Natural killer cell (primary cell): ENCODE data around the gene PDE3A. TPM values are rescaled to one million over a fixed set of nuclear protein-coding genes. Genes with fewer than 3 reads are reported as not detected.

Source experiments
- ATAC-seq, 3 donors: fragments of 150-1000 bp in 2 of 3; fragments of 200-7000 bp in 1 of 3; cut with Tn5 transposase; 1 replicate in 1 of 3; 2 replicates in 2 of 3; pipeline ENCODE4 v1.10.0; 2021; ENCODE audit warnings: mild to moderate bottlenecking in 2 of 3, moderate library complexity in 2 of 3
- DNase-seq, 2 donors: peaks; one replicate each; pipeline versions ENCODE4 v3.0.0 to v3.0.0-alpha.2; 2013 to 2021; ENCODE audit warnings: mixed read lengths in 1 of 2
- H3K27ac ChIP-seq: one replicate; pipeline ENCODE4 v1.5.1; 2013; ENCODE audit warnings: mild to moderate bottlenecking, low read length
- H3K27me3 ChIP-seq: one replicate; pipeline ENCODE4 v1.6.1; 2013; ENCODE audit warnings: low read length; ENCODE audit not compliant: control insufficient read depth, insufficient read depth
- H3K36me3 ChIP-seq: one replicate; pipeline ENCODE4 v1.6.1; 2013; ENCODE audit warnings: low read length; ENCODE audit not compliant: control insufficient read depth, insufficient read depth
- H3K4me1 ChIP-seq: one replicate; pipeline ENCODE4 v1.6.1; 2013; ENCODE audit warnings: low read length; ENCODE audit not compliant: control insufficient read depth, insufficient read depth
- H3K4me3 ChIP-seq: one replicate; pipeline ENCODE4 v1.5.1; 2013; ENCODE audit warnings: low read length
- H3K9me3 ChIP-seq: one replicate; pipeline ENCODE4 v1.6.1; 2013; ENCODE audit warnings: low read length; ENCODE audit not compliant: control insufficient read depth, insufficient read depth
- H3K27ac Mint-ChIP-seq, 2 donors: one replicate each; pipeline ENCODE4 v1.8.0; 2022; ENCODE audit warnings: mild to moderate bottlenecking in 2 of 2, mixed read lengths in 2 of 2, moderate library complexity in 1 of 2
- H3K27me3 Mint-ChIP-seq, 2 donors: one replicate each; pipeline ENCODE4 v1.8.0; 2022; ENCODE audit warnings: low read depth in 2 of 2, mixed read lengths in 2 of 2
- H3K36me3 Mint-ChIP-seq: one replicate; pipeline ENCODE4 v1.8.0; 2022; ENCODE audit warnings: mixed read lengths
- H3K4me1 Mint-ChIP-seq, 2 donors: one replicate each; pipeline ENCODE4 v1.8.0; 2022; ENCODE audit warnings: mixed read lengths in 2 of 2
- H3K4me3 Mint-ChIP-seq: one replicate; pipeline ENCODE4 v1.8.0; 2022; ENCODE audit warnings: mild to moderate bottlenecking, moderate library complexity, mixed read lengths
- H3K9me3 Mint-ChIP-seq, 2 donors: one replicate each; pipeline ENCODE4 v1.8.0; 2022; ENCODE audit warnings: mixed read lengths in 2 of 2
- CTCF ChIP-seq: fragments of 200-600 bp; IDR thresholded peaks from one replicate; pipeline ENCODE4 v1.8.0; 2022; ENCODE audit warnings: antibody characterized with exemption
- WGBS: methylation state at CpG from one replicate; pipeline ENCODE4 v1.1.7; 2013; ENCODE audit warnings: missing lambda C conversion rate; ENCODE audit not compliant: insufficient coverage; 5-methylcytosine and 5-hydroxymethylcytosine counted together
- intact Hi-C: fragments of 100-400 bp; cut with micrococcal nuclease; formaldehyde crosslinking; loops from one replicate; pipeline ENCODE4 v1.14.2; 2022
- total RNA-seq, 4 donors: library from RNA; stranded (reverse); fragments of 120-200 nt in 1 of 4; gene quantifications; one replicate each; pipeline versions ENCODE4 v1.2.3 to v1.2.4, GENCODE V29; 2013 to 2022

PDE3A gene
- total RNA-seq, 3 donors from 2014 or later (not counting 1 experiment from before 2014, with no cell fraction given): 0.20 to 0.28 (median 0.27) TPM

GRCh38 chr12:20631711-20632110 lies 263.4 kb downstream of the PDE3A start:
- TF ChIP-seq CTCF: no peak
- no peak for DNase-seq
- ATAC-seq: no peak
- no peaks in the 10 kb centered on the region for H3K9me3 ChIP-seq
- peaks cover 3% of the 10 kb centered on the region in 2 donors for H3K9me3 Mint-ChIP-seq
- no peaks in the 10 kb centered on the region for H3K27me3 ChIP-seq
- no peaks in the 10 kb centered on the region for H3K4me1 ChIP-seq
- no peaks in the 10 kb centered on the region for H3K36me3 ChIP-seq
- H3K4me3 ChIP-seq: no peak overlapping the region
- H3K27me3 Mint-ChIP-seq: no peaks in the 10 kb centered on the region
- 73% methylated on average over 1 of the region's 1 CpG for WGBS
- no peaks in the 10 kb centered on the region for H3K4me1 Mint-ChIP-seq
- intact Hi-C loops: no loop called here
- H3K4me3 Mint-ChIP-seq: no peak overlapping the region
- H3K36me3 Mint-ChIP-seq: no peaks in the 10 kb centered on the region
- H3K27ac ChIP-seq: no peak overlapping the region
- no peak overlapping the region for H3K27ac Mint-ChIP-seq

- Histone ChIP-seq H3K4me3 (no peak overlapping the region), H3K36me3 (no peaks in the 10 kb centered on the region), H3K27me3 (no peaks in the 10 kb centered on the region), H3K4me1 (no peaks in the 10 kb centered on the region), H3K9me3 (no peaks in the 10 kb centered on the region), H3K27ac (no peak overlapping the region)
- Mint-ChIP-seq H3K4me3 (no peak overlapping the region), H3K4me1 (no peaks in the 10 kb centered on the region), H3K27ac (no peak overlapping the region), H3K9me3 (no peaks in the 10 kb centered on the region), H3K27me3 (peaks cover 0 to 3% of the 10 kb centered on the region in 2 donors), H3K36me3 (no peaks in the 10 kb centered on the region)
- ATAC-seq (no peak), DNase-seq (no peak)
- intact Hi-C loops: no loop called here
- 87% methylated on average over 1 of the region's 3 CpGs for WGBS
- TF ChIP-seq CTCF: no peak
Measured at GRCh38 chr12:20641106-20641505, 272.8 kb downstream of the PDE3A start.

- 100% methylated on average over 2 of the region's 2 CpGs for WGBS
- Mint-ChIP-seq H3K4me3 (no peak overlapping the region), H3K27me3 (peaks cover 0 to 3% of the 10 kb centered on the region in 2 donors), H3K9me3 (no peaks in the 10 kb centered on the region), H3K4me1 (no peaks in the 10 kb centered on the region), H3K36me3 (no peaks in the 10 kb centered on the region), H3K27ac (no peak overlapping the region)
- DNase-seq: no peak
- H3K36me3 ChIP-seq: no peaks in the 10 kb centered on the region
- no peak overlapping the region for H3K27ac ChIP-seq
- no peaks in the 10 kb centered on the region for H3K4me1 ChIP-seq
- no peaks in the 10 kb centered on the region for H3K27me3 ChIP-seq
- no peak overlapping the region for H3K4me3 ChIP-seq
- no peak for TF ChIP-seq CTCF
- intact Hi-C loops: no loop called here
- H3K9me3 ChIP-seq: no peaks in the 10 kb centered on the region
- no peak for ATAC-seq
Measured at GRCh38 chr12:20643822-20644221, 275.5 kb downstream of the PDE3A start.

- no peaks in the 10 kb centered on the region for H3K4me1 Mint-ChIP-seq
- ATAC-seq: no peak
- Histone ChIP-seq H3K4me3 (no peak overlapping the region), H3K9me3 (no peaks in the 10 kb centered on the region), H3K27me3 (no peaks in the 10 kb centered on the region), H3K27ac (no peak overlapping the region), H3K4me1 (no peaks in the 10 kb centered on the region), H3K36me3 (no peaks in the 10 kb centered on the region)
- WGBS: 64% methylated on average over 3 of the region's 3 CpGs
- no peak for TF ChIP-seq CTCF
- H3K27me3 Mint-ChIP-seq: peaks cover 0 to 3% of the 10 kb centered on the region in 2 donors
- intact Hi-C loops: no loop called here
- DNase-seq: no peak
- no peaks in the 10 kb centered on the region for H3K9me3 Mint-ChIP-seq
- no peak overlapping the region for H3K27ac Mint-ChIP-seq
- H3K36me3 Mint-ChIP-seq: no peaks in the 10 kb centered on the region
- H3K4me3 Mint-ChIP-seq: no peak overlapping the region
Measured at GRCh38 chr12:20646239-20646827, 278.0 kb downstream of the PDE3A start.
